RCC 7860 (cell line): ENCODE data around the gene TMEM238L.

ENCODE experiments used
- DNase-seq: peaks from one replicate; pipeline ENCODE4 v3.0.0-alpha.2; 2015; ENCODE audit warnings: low spot score
- FAIRE-seq: peaks from 2 replicates; lab custom pipeline; 2012; peaks lifted over from hg19 to GRCh38; lab: Jason Lieb, UNC

The TMEM238L gene

DNA sequence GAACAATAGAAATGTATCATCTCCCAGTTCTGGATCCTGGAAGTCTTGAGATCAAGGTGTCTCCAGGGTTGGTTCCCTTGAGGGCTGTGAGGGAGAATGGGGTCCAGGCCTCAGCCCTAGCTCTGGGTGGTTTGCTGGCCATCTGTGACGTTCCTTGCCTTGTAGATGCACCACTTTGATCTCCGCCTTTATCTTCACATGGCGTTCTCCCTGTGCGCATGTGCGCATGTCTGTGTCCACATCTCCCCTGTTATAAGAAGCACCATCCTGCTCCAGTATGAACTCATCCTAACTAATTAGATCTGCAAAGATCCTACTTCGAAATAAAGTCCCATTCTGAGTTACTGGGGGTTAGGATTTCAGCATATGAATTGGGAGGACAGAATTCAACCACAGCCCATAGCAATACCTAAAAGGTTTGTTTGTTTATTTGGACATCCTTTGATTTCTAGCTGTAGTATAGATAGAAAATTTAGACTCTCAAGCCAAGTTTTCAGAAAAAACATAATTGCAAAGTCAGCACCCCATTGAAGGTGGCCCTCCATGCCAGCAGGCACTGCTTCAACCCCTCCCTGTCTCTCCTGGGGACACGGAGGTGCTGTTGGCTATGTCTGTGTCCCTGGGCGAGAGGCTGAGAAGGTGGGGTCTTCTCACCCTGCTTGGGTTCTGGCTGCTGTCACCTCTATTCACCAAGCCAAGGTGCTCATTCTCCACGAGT is 2.8 kb upstream of the TMEM238L start:
- FAIRE-seq: no peak
- no peak for DNase-seq

DNA sequence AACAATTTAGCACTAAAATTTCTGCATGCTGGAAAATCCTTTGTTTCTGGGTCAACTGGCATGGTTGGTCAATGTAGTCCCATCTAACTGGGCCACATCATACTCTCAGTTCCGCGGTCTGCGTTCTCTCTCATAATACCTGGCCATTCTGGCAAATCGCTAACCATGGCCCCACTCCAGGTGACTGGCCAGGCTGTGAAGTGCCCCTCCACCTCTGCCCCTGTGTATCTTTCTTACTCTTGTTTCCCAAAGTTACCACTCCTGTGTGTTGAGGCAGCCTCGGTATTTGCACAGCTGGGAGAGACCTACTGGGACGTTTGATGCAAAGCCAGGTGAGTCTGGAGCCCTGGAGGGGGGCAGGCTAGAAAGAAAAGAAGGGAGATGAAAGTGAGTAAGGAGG is 2.0 kb upstream of the TMEM238L start:
- DNase-seq (no peak), FAIRE-seq (no peak)

DNA sequence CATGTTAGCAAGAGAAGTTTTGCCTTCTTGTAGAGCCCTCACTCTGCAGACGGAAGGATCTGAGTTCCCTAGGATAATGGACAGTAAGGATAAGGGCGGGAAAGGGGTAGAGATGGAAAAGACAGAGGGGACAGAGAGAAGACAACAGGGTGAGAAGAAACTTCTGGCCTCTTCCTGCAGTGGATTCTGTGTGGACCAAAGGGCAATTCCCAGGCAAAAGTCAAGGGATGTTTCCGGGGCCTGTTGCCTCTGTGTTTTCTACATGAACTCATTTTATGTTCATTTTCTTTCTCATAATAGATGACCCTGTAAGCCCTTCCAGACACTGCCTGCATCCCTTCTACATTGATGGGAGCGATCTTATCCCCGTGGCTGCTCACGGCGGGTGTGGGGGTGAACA is 647 bp upstream of the TMEM238L start:
- no peak for FAIRE-seq
- DNase-seq: no peak

DNA sequence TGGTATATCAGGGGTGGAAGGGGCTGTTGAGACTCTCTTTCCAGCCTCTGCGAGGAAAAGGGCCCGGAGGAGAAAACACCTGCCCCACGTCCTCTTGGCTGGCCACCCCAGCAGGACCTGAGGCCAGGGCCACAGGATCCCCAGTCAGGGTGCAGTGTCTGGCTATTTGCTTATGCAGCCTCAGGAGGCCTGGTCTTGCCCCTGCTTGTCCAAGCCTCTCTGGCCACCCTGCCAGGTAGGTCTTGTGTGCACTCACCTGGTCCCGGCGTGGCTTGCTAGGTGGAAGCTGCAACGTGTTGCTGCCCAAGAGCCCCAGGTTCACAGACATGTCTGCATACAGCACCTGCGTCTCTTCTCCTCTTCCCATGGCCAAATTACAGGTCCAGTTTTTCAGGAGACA is 549 bp downstream of the TMEM238L start:
- FAIRE-seq: no peak
- DNase-seq: no peak

DNA sequence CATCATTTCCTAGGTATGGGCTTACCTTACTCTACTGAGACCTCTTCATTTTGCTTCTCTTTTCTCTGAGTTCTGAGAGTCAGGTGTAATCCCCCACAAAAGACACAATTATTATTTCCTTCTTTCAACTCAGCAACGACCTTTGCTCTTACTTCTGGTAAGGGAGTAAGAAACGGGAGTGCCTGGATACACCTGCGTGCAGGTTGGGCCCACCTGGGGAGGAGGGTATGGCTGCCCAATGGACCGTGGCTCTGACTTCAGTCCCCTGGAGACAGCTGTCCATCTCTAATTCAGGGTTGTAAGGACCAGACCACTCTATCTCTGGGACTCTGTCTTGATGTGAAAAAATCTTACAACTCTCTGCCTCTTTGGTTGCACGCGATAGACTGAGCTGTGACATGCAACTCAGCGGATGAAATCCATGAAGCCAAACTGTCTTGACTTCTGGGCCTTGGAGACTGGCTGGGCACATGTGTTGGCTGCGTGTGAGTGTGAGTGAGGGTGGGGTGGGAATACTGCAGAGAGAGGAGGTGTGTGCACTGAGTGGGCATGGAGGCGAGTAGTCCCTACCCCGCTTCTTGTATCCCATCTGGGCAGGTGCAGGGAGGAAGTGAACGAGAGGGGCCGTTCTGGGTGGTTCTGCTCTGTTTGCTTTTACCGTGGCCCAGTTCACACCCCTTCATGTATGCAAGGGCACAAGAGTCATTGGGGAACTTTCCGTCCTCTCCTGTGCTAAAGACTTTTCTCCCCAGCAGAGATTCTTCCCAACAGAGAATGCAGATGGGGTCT is 1.2 kb downstream of the TMEM238L start:
- DNase-seq (no peak), FAIRE-seq (no peak)

DNA sequence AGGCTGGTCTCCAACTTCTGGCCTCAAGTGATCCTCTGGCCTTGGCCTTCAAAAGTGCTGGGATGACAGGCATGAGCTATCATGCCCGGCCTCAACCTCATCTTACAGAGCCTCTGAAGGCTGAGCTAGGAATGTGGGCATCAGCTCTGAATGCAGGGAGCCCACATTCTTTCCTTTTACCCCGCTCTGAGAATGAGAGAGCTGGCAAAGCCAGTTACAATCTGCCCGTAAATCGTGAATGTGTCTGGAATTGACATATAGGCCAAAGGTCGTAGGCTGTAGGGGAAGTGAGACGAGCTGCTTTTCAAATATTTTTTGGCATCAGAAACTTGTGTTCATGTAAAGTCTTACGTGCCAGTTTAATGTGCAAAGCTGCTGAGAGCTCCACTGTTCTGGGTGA is 4.5 kb downstream of the TMEM238L start:
- no peak for FAIRE-seq

DNA sequence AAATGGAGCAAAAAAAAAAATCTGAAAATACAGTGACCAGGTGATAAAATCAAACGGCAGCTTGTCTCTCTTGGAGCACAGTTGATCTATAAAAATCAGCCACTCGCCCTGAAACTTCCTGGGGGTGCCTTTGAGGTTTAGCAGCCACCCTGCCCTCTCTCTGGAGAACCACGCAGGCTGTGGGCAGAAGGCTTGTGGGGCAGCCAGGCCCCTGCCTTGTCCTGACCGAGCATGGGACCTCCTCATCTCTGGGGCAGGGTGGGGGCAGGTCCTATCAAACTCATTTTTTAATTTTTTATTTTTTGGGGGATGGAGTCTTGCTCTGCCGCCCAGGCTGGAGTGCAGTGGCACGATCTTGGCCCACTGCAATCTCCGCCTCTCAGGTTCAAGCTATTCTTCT is 5.0 kb downstream of the TMEM238L start:
- FAIRE-seq: no peak

More for the DNA sequence above, 4.5 kb downstream of the TMEM238L start:
- DNase-seq: no peak

DNA sequence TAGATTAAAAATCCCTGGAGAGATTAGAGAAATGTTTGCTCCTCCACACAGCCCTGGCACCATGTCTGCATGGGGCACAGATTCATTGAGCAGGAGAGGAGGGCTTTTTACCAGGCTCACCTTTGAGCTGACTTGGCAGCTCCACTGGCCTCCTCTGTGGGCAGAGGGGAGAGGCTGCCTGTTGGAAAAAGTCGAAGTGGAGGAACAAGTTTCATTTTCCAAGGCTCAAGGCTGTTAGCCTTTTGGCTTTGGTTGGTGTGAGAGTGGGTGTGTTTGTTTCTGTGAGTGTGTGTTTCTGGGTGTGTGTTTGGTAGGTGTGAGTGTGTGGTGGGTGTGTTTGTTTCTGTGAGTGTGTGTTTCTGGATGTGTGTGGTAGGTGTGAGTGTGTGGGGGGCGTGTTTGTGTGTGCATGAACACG is 5.6 kb downstream of the TMEM238L start:
- DNase-seq (no peak), FAIRE-seq (no peak)

More for the DNA sequence above, 5.0 kb downstream of the TMEM238L start:
- no peak for DNase-seq

DNA sequence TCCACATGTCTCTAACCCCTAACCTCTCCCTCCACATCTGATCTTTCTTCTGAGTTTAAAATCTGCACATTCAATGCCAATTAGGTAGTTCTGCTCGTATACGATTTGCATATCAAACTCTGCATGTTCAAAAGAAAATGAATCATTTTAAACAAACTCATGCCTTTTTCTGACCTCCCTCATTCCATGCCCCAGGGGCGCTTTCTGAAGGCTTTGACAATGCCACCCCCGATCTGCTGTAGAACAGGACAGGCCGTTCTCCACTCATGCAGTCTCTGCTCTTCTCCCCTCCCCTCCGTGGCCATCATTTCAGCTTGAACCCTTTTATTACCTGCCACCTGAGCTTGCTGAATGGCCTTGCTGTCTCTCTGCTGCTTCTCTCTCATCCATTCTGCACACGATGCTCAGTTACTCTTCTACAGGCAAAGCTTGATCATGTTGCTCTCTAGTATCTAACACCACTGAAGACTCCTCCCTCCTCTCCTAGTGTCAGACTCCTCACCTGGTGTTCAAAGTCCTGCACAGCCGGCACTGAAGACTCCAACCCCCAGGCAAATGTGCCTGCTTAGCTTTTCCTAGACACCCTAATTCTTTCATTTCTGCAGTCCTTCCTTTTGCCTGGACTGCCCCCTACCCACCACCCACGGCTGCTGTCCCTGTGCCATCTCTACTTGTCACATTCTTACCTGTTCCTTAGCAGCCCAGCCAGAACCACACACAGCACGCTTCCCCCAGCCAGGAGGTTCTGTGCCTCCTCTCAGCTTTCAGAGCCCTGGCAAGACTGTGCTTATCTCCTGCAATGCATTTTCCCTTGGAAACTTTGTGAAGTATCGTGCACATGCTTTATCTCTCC is 6.2 kb downstream of the TMEM238L start:
- FAIRE-seq (no peak), DNase-seq (no peak)

DNA sequence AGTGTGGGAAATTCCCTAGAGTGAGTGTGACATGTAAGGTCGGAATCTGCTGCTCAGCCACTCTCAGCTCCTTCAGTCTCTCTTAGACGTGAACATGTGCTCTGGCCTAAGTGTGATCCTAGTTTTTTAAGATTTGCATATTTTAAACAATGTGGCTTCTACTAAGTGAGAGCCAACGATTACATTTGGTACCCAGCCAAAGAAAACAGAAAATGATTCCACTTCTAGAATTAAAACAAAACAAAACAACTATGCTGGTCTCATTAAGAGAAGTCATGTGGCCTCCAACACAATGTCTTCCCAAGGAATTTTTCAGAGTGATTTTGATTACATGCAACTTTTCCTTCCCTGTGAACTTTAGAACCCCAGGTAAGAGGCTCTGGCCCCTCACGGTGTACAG is 10.1 kb downstream of the TMEM238L start:
- FAIRE-seq (no peak), DNase-seq (no peak)

DNA sequence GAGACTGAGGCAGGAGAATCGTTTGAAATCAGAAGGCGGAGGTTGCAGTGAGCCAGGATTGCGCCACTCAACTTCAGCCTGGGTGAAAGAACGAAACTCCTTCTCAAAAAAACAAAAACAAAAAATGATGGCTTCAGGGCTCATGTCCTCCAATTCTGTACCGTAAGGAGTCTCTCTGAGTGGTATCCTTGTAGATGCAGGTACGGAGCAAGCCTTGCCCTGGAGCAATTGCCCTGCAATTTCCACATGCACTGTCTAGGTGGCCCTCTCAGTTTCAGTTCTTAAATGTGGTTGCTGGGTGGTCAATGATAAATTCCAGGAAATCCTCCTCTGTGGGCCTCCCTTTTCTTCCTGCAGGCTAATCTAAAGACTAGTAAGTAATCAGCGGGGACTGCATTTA is 10.6 kb downstream of the TMEM238L start:
- DNase-seq: no peak
- no peak for FAIRE-seq

DNA sequence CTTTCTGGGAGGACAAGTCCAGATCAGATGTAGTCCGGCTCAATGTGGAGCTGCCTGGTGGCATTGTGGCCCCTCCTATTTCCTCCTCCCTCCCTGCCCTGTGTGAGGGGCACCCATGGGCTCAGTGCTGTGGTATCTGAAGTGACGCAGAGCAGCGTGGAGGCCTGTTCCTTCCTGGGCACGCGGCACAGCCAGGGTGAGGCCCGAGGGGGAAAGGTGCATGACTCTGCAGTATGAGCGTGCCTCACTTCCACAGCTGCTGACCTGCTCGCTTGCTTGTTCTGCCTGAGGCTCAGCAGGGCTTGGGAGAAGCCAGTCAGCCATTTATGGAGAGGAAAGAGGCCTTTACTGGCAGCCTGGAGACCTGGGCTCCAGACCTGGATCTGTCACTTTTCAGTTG is 11.7 kb downstream of the TMEM238L start:
- no peak for DNase-seq
- no peak for FAIRE-seq

DNA sequence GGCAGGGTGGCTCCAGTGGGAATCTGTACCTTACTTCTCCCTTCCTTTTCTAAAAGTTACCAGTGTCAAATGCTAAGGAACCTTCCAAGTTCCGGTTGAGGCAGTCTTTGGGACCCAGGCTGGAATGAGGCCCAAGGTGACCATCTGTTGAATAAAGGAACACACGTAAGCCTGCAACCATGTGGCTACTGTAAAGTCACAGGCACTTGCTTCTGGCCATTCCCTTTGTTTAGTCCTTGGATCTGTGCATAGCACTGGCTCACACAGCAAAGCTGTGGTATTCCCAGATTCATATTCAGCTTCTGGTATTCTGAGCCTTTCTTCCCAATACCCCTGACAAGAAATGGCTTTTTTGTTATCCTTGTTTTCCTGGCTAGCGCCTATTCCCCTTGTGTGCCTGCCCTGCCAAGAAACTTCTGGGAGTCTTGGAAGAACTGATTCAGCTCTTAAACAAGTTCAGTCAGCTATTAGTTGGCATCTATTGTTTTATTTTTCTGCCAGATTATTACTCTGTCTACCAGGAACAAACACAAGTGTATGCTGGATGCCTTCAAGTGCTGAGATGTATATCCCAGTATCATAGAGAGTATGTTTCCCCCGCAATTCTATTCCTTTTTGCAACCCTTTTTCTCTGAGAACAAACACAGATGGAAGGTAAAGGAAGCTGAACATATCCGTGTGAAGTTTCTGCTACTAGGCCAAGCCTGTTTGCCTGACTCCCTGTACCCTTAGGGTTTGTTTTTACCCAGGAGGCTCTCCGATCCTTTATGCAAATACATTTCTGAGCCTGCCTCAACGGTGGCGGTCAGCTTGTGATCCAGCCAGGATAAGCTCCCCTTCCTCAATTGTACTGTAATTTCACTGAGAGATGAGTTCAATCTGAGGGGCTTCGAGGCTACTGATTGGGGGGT is 13.2 kb downstream of the TMEM238L start:
- no peak for FAIRE-seq
- no peak for DNase-seq

DNA sequence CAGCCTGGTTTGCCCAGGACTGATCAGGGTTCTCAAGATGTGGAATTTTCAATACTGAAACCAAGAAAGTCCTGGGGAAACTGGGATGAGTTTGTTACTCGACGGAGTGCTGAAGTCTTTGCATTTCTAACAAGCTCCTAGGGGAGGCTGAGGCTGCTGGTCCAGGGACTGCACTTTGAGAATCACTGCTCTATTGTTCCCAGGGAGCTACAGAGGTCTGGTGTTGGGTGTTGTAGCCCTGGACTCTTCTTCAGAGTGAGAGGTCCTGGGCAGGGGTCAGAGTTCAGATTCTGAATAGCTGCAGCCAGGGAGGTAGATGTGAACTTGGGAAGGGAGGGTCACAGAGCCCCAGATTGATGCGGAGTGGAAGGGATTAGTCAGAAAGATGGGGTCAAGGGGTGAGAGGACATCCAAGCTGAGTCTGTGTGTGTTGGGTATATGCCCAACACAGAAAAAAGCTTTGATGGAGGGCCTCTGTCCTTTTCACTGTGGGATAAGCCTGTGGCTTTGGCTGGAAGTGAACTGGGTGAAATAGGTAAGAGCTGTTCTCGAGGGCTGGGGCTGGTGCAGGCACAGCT is 14.1 kb downstream of the TMEM238L start:
- FAIRE-seq: no peak
- no peak for DNase-seq

DNA sequence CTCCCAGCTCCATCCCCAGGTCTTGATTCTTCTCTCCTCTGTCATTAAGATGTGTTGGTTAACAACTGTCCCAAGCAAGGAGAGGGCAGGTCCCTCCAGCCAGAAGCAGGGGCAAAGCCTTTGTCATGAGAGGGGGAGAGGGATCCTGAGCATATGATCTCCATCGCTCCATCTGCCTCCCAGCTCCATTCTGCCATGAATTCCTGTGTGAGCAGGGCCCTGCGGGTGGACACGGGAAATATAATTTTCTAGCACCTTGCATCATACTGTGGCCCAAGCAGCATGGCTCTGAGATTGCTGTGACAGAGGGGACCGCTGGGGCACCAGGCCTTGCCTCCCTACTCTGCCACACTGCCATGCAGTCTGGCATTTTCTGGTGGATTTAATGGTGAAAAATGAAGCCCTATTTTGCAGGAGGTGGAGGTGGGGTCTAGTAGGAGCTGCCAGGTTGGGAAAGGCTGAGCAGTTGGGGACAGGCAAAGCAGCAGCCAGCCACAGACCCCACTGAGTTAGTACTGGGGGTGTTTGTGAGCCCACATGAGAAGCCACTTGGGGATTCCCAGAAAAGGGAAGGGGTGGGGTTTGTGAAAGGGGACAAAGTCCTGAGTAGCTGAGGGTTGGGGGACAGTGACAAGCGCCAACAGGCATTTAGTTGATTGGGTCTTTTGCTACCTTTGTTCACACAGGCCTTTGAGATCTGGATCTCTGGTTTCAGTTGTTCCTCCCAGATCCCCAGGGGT is 16.4 kb downstream of the TMEM238L start:
- no peak for FAIRE-seq
- DNase-seq: no peak

DNA sequence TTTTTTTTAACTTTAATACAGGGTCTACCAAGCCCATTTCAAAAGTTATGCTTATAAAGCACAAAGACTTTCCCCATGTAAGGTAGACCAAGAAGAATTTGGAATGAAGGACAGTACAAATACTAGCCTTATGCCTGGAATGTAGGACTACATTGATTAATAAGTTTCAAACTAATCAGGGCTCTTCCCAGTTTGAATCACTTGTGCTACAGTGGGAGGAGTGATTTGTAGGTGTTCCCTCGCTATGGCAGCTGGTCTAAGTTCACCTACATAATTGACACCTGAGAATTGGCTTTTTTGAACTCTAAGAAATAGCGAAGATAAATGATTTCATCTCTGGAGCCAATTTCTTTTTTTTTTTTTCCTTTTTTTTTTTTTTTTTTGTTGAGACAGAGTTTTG is 18.6 kb downstream of the TMEM238L start:
- DNase-seq (no peak), FAIRE-seq (no peak)

DNA sequence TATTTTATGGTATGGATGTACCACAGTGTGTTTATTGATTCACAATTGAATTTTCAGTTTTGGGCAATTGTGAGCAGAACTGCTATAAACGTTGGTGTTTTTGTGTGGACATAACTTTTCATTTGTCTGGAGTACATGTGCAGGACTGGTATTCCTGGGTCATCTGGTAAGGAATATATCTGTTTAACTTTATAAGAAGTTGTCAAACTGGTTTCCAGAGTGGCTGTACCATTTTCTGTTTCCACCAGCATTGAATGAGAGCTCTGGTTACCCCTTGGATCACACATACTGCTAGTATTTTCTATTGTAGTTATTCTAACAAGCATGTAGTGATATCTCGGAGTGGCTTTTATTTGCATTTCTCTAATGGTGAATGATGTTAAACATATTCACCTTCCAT is 24.3 kb downstream of the TMEM238L start:
- no peak for DNase-seq
- FAIRE-seq: no peak

DNA sequence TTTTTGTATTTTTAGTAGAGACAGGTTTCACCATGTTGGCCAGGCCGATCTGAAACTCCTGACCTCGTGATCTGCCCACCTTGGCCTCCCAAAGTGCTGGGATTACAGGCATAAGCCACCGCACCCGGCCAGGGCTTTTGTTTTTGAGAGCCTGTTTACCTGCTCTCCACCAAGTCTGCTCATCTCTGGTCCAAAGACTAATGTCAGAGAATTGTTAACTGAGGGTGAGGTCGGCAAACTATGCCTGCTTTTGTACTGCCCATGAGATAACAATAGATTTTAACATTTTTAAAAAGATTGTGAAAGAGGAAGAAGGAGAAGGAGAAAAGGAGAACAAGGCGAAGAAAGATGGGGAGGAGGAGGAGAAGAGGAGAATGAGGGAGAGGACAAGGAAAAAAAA is 26.0 kb downstream of the TMEM238L start:
- DNase-seq (no peak), FAIRE-seq (no peak)

DNA sequence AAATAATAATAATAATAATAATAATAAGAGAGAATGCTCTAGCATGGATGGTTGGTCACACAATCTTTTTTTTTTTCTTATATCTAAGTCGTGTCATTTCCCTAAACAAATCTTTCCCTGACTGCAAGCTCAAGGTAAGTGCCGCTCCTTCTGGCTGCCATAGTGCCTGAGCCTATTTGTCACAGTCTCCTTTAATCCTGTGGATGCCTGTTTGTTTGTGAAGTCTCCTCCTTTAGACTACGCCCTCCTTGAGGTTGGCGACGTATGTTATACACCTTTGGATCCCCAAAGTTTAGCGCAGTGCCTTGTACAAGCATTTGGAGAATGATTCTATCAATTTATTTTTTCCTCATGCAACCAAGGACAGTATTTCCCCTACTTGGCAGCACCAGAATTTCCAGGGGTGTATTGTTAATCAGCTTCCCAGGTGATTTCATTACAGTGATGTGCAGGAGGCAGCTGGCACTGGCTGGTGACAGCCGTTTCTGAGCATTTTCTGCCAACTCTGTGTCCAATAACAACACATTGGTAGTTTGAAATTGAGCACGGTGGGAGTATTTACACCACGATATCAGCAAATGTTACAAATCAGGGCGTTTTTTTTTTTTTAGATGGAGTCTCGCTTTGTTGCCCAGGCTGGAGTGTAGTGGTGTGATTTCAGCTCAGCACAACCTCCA is 26.6 kb downstream of the TMEM238L start:
- DNase-seq (no peak), FAIRE-seq (no peak)
